ENCODE data around the gene LRRC4C.

The LRRC4C gene

DNA sequence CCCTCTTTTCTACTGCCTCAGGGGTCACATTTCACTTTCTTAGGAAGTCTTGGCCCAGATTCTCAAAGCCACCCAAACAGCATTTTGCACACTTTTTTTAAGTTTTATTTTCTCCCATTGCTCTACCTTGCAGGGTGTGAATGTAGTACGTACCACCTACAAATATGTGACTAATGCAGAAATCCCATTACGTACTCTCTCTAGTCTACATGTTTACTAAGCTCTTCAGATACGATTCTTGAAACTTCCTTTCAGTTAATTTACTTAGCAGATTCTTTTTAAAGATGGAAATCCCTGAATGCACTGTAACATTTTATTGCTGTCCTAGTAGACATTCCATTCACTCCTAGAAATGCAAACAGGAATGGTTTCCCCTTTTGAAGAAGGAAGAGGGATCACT is 61.3 kb downstream of the LRRC4C start:
- no peak overlapping the region for H3K4me3 ChIP-seq (ENCODE audit: low read length in 2 of 2)
- no peak overlapping the region for H3K27ac ChIP-seq (ENCODE audit: low read depth in 2 of 2, low read length in 2 of 2)
- no peaks in the 10 kb centered on the region for H3K27me3 ChIP-seq (ENCODE audit: control insufficient read depth in 2 of 2, insufficient read depth in 2 of 2, low read length in 2 of 2)
- H3K36me3 ChIP-seq (ENCODE audit: control insufficient read depth in 2 of 2, insufficient read depth in 2 of 2, low read length in 2 of 2): no peaks in the 10 kb centered on the region
- H3K4me1 ChIP-seq (ENCODE audit: control insufficient read depth in 2 of 2, insufficient read depth in 2 of 2, low read length in 2 of 2): no peaks in the 10 kb centered on the region
- H3K9me3 ChIP-seq (ENCODE audit: control insufficient read depth in 2 of 2, low read length in 2 of 2): no peaks in the 10 kb centered on the region
- no peak overlapping the region for H3K9ac ChIP-seq (ENCODE audit: low read depth in 1 of 2, low read length in 2 of 2)

DNA sequence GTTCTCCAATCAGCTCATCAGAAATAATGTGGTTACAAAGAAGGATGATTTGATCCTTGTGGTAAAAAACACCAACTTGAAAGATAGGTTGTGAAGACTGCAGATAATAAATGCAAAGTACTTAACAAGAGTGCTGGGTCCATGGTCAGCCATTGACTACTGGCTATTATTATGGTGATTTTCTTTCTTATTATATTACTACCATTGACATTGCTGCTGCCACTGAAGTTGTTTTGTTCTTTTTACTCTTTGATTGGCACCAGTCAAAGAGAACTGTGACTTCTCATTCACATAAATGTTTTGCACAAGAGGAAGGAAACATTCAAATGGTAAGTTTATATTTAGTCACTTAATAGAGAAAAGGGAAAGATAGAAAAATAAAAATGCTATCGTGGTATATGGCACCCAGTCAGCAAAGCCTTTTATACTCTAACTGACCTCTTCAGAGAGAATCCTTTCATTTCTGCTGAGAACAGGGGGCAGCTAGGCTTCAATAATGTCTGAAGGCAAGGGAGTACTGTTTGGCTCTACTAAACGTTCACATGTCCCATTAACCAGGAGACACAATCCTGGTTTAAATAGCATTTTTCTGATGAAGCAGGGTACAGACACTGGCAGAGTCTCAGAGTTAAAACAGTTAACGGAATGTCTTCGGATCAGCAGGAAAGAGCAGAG is 64.8 kb downstream of the LRRC4C start:
- Histone ChIP-seq H3K27ac (ENCODE audit: low read depth in 2 of 2, low read length in 2 of 2) (no peak overlapping the region), H3K36me3 (ENCODE audit: control insufficient read depth in 2 of 2, insufficient read depth in 2 of 2, low read length in 2 of 2) (no peaks in the 10 kb centered on the region), H3K9ac (ENCODE audit: low read depth in 1 of 2, low read length in 2 of 2) (no peak overlapping the region), H3K4me3 (ENCODE audit: low read length in 2 of 2) (no peak overlapping the region), H3K4me1 (ENCODE audit: control insufficient read depth in 2 of 2, insufficient read depth in 2 of 2, low read length in 2 of 2) (no peaks in the 10 kb centered on the region), H3K9me3 (ENCODE audit: control insufficient read depth in 2 of 2, low read length in 2 of 2) (no peaks in the 10 kb centered on the region), H3K27me3 (ENCODE audit: control insufficient read depth in 2 of 2, insufficient read depth in 2 of 2, low read length in 2 of 2) (no peaks in the 10 kb centered on the region)

DNA sequence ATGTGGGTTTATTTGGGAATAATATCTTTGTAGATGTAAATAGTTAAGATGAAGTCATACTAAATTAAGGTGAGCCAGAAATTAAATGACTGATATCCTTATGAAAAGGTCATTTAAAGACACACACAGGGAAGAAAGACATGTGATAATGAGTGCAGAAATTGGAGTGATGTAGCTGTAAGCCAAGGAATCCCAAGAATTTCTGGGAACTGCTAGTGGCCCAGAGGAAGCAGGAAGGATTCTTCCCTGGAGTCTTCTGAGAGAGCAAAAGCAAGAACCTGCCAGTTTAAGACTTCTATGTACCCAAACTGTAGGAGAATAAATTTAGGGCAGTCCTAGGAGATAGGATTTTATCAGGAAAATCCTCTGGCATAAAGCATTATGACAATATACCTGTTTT is 66.9 kb downstream of the LRRC4C start:
- no peak overlapping the region for H3K4me3 ChIP-seq (ENCODE audit: low read length in 2 of 2)

DNA sequence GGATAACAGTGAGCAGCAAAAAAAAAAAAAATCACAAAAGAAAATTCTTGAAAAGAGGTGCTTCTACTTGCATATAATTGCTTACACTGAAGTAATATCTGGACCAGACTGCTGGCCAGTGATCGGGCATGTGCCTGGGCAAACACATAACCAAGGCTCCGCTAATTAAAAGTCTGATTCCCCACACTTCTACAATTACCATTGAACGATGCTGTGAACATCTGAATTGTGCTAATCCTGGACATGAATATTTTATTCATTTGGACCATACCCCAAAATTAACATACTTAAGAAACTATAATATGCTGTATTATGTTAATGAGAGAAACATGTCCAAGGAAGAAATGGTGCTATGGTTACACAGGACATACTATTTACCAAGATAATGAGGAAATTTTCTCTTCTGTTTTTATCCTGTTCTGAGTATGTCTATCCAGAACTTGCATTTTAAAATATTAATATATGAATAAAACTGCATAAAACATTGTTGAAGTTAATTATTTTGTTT is 69.8 kb downstream of the LRRC4C start:
- Histone ChIP-seq H3K27me3 (ENCODE audit: control insufficient read depth in 2 of 2, insufficient read depth in 2 of 2, low read length in 2 of 2) (no peaks in the 10 kb centered on the region), H3K9ac (ENCODE audit: low read depth in 1 of 2, low read length in 2 of 2) (no peak overlapping the region), H3K4me1 (ENCODE audit: control insufficient read depth in 2 of 2, insufficient read depth in 2 of 2, low read length in 2 of 2) (no peaks in the 10 kb centered on the region), H3K27ac (ENCODE audit: low read depth in 2 of 2, low read length in 2 of 2) (no peak overlapping the region), H3K36me3 (ENCODE audit: control insufficient read depth in 2 of 2, insufficient read depth in 2 of 2, low read length in 2 of 2) (no peaks in the 10 kb centered on the region), H3K9me3 (ENCODE audit: control insufficient read depth in 2 of 2, low read length in 2 of 2) (no peaks in the 10 kb centered on the region), H3K4me3 (ENCODE audit: low read length in 2 of 2) (no peak overlapping the region)

More for the DNA sequence above, 66.9 kb downstream of the LRRC4C start:
- Histone ChIP-seq H3K36me3 (ENCODE audit: control insufficient read depth in 2 of 2, insufficient read depth in 2 of 2, low read length in 2 of 2) (no peaks in the 10 kb centered on the region), H3K4me1 (ENCODE audit: control insufficient read depth in 2 of 2, insufficient read depth in 2 of 2, low read length in 2 of 2) (no peaks in the 10 kb centered on the region), H3K9me3 (ENCODE audit: control insufficient read depth in 2 of 2, low read length in 2 of 2) (no peaks in the 10 kb centered on the region), H3K27ac (ENCODE audit: low read depth in 2 of 2, low read length in 2 of 2) (no peak overlapping the region), H3K9ac (ENCODE audit: low read depth in 1 of 2, low read length in 2 of 2) (no peak overlapping the region), H3K27me3 (ENCODE audit: control insufficient read depth in 2 of 2, insufficient read depth in 2 of 2, low read length in 2 of 2) (no peaks in the 10 kb centered on the region)

DNA sequence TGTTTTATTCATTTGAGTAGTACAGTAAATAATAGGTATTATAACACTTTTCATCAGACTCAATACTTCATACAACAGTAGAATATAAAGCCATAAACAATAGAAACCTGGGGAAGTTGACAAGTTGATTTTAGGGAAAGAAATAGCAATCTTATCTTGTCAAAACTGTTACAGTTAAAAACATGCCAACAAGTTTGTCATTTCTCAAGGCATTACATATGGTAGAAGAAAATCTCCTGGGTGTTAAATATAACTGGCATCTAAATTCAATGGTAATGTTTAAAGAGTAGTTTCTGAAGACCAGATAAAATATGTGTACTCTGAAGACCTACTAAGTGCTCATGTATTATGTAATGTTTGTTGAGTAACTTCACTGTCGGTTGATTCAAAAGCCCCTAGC is 75.1 kb downstream of the LRRC4C start:
- Histone ChIP-seq H3K27ac (ENCODE audit: low read depth in 2 of 2, low read length in 2 of 2) (no peak overlapping the region), H3K4me3 (ENCODE audit: low read length in 2 of 2) (no peak overlapping the region), H3K9ac (ENCODE audit: low read depth in 1 of 2, low read length in 2 of 2) (no peak overlapping the region), H3K9me3 (ENCODE audit: control insufficient read depth in 2 of 2, low read length in 2 of 2) (no peaks in the 10 kb centered on the region), H3K4me1 (ENCODE audit: control insufficient read depth in 2 of 2, insufficient read depth in 2 of 2, low read length in 2 of 2) (no peaks in the 10 kb centered on the region), H3K36me3 (ENCODE audit: control insufficient read depth in 2 of 2, insufficient read depth in 2 of 2, low read length in 2 of 2) (no peaks in the 10 kb centered on the region), H3K27me3 (ENCODE audit: control insufficient read depth in 2 of 2, insufficient read depth in 2 of 2, low read length in 2 of 2) (no peaks in the 10 kb centered on the region)

DNA sequence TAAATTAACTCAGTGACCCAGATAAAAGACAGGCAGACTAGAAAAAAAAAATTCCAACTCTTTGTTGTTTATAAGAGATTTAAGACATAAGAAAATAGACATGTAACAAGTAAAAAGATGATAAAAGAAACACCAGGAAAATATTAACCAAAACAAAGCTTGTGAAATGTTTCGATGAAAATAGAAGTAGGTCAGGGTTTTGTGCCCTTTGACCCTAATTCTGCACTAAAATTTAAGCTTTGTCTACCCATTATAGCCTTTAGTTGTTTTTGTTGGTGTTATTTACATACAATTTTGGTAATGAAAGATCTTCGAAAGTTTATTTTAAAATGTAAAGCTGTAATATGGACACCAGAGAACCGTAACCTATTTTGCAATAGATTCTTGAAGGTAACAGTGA is 75.7 kb downstream of the LRRC4C start:
- no peaks in the 10 kb centered on the region for H3K27me3 ChIP-seq (ENCODE audit: control insufficient read depth in 2 of 2, insufficient read depth in 2 of 2, low read length in 2 of 2)
- no peak overlapping the region for H3K9ac ChIP-seq (ENCODE audit: low read depth in 1 of 2, low read length in 2 of 2)
- no peaks in the 10 kb centered on the region for H3K9me3 ChIP-seq (ENCODE audit: control insufficient read depth in 2 of 2, low read length in 2 of 2)
- no peaks in the 10 kb centered on the region for H3K36me3 ChIP-seq (ENCODE audit: control insufficient read depth in 2 of 2, insufficient read depth in 2 of 2, low read length in 2 of 2)
- no peak overlapping the region for H3K27ac ChIP-seq (ENCODE audit: low read depth in 2 of 2, low read length in 2 of 2)
- H3K4me1 ChIP-seq (ENCODE audit: control insufficient read depth in 2 of 2, insufficient read depth in 2 of 2, low read length in 2 of 2): no peaks in the 10 kb centered on the region
- H3K4me3 ChIP-seq (ENCODE audit: low read length in 2 of 2): no peak overlapping the region

DNA sequence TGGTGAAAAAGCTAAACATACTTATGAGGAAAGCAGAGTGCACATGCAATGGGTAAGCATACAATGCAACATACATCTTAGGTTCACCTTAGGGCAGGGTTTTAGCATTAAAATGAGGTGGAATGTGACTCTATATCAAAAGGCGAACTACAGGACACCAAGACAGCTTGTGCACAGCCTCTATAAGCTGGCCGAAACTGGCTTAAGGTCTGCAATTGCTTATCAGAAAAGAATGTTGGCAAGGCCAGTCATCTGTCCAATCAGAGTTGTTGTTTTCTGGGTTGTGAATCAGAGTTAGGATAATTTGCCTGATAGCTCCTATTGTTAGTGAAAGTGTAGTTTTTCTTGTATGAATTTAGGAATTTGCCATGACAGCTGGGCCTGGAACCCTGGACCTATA is 76.5 kb downstream of the LRRC4C start:
- no peak overlapping the region for H3K9ac ChIP-seq (ENCODE audit: low read depth in 1 of 2, low read length in 2 of 2)
- H3K4me3 ChIP-seq (ENCODE audit: low read length in 2 of 2): no peak overlapping the region
- H3K36me3 ChIP-seq (ENCODE audit: control insufficient read depth in 2 of 2, insufficient read depth in 2 of 2, low read length in 2 of 2): no peaks in the 10 kb centered on the region
- no peaks in the 10 kb centered on the region for H3K9me3 ChIP-seq (ENCODE audit: control insufficient read depth in 2 of 2, low read length in 2 of 2)
- H3K27ac ChIP-seq (ENCODE audit: low read depth in 2 of 2, low read length in 2 of 2): no peak overlapping the region
- H3K4me1 ChIP-seq (ENCODE audit: control insufficient read depth in 2 of 2, insufficient read depth in 2 of 2, low read length in 2 of 2): no peaks in the 10 kb centered on the region
- H3K27me3 ChIP-seq (ENCODE audit: control insufficient read depth in 2 of 2, insufficient read depth in 2 of 2, low read length in 2 of 2): no peaks in the 10 kb centered on the region

DNA sequence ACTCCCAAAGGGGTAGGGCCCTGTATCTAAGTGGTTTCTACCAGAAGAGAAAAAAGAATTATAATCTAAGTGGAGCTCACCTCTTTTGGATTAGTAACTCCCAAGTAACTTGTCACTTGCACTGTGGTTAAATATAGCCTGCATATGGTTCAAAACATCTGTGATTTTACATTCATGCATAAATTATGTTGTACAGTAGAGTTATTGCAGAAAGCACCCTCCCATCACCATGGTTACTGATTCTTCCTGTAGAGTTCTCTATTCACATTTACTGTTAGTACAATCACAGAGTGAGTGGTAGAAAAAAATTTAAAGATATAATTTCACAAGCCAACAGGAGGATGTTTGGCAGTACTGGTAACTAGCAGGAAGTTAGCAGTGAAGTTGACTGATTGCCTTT is 80.4 kb downstream of the LRRC4C start:
- Histone ChIP-seq H3K27me3 (ENCODE audit: control insufficient read depth in 2 of 2, insufficient read depth in 2 of 2, low read length in 2 of 2) (no peaks in the 10 kb centered on the region), H3K36me3 (ENCODE audit: control insufficient read depth in 2 of 2, insufficient read depth in 2 of 2, low read length in 2 of 2) (no peaks in the 10 kb centered on the region)

DNA sequence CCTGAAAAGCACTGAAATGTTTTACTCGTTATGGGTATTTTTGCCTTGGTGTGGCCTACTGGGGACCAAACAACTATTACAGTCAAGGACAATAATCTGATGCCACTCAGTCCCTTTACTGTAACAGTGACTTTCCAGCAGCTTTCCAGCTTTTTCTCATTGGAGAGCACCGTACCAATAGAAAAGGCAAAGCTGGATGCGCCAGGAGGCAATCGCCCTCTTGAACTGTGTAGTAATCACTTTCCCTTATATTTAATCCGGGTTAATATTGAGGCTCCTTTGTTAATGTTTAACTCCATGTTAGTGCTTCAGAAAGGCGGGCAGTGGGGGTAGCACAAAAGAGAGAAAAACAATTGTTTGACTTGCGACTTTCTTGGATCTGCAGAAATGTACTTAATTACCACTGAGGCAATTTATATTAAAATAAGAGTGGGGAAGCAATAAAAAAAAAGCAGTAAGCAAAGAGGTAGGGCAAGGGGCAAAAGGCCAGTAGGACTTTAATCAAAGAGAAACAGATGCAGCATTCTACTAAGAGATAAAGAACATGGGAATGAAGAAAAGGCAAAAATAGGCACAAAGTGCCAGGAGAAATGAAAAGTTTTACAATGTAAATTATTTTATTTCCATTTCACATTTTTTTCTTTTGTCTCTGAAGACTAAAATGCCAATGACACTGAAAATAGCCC is 81.6 kb downstream of the LRRC4C start:
- no peaks in the 10 kb centered on the region for H3K4me1 ChIP-seq (ENCODE audit: control insufficient read depth in 2 of 2, insufficient read depth in 2 of 2, low read length in 2 of 2)
- no peaks in the 10 kb centered on the region for H3K36me3 ChIP-seq (ENCODE audit: control insufficient read depth in 2 of 2, insufficient read depth in 2 of 2, low read length in 2 of 2)
- no peak overlapping the region for H3K4me3 ChIP-seq (ENCODE audit: low read length in 2 of 2)
- no peak overlapping the region for H3K9ac ChIP-seq (ENCODE audit: low read depth in 1 of 2, low read length in 2 of 2)
- no peaks in the 10 kb centered on the region for H3K9me3 ChIP-seq (ENCODE audit: control insufficient read depth in 2 of 2, low read length in 2 of 2)
- no peak overlapping the region for H3K27ac ChIP-seq (ENCODE audit: low read depth in 2 of 2, low read length in 2 of 2)
- no peaks in the 10 kb centered on the region for H3K27me3 ChIP-seq (ENCODE audit: control insufficient read depth in 2 of 2, insufficient read depth in 2 of 2, low read length in 2 of 2)

More for the DNA sequence above, 80.4 kb downstream of the LRRC4C start:
- Histone ChIP-seq H3K9me3 (ENCODE audit: control insufficient read depth in 2 of 2, low read length in 2 of 2) (no peaks in the 10 kb centered on the region), H3K4me3 (ENCODE audit: low read length in 2 of 2) (no peak overlapping the region), H3K27ac (ENCODE audit: low read depth in 2 of 2, low read length in 2 of 2) (no peak overlapping the region), H3K9ac (ENCODE audit: low read depth in 1 of 2, low read length in 2 of 2) (no peak overlapping the region), H3K4me1 (ENCODE audit: control insufficient read depth in 2 of 2, insufficient read depth in 2 of 2, low read length in 2 of 2) (no peaks in the 10 kb centered on the region)

DNA sequence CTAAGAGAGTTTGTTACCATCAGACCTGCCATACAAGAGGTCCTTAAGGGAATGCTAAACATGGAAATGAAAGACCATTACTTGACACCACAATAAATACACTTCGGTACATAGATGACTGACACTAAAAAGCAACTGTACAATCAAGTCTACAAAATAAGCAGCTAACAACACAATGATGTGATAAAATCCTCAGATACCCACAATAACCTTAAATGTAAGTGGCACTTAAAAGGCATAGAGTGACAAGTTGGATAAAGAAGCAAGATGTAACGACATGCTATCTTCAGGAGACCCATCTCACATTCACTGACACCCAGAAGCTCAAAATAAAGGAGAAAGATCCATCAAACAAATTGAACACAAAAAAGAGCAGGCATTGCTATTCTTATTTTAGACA is 107.6 kb downstream of the LRRC4C start:
- no peak overlapping the region for H3K9ac ChIP-seq (ENCODE audit: low read depth in 1 of 2, low read length in 2 of 2)
- no peaks in the 10 kb centered on the region for H3K4me1 ChIP-seq (ENCODE audit: control insufficient read depth in 2 of 2, insufficient read depth in 2 of 2, low read length in 2 of 2)
- no peaks in the 10 kb centered on the region for H3K27me3 ChIP-seq (ENCODE audit: control insufficient read depth in 2 of 2, insufficient read depth in 2 of 2, low read length in 2 of 2)
- no peaks in the 10 kb centered on the region for H3K9me3 ChIP-seq (ENCODE audit: control insufficient read depth in 2 of 2, low read length in 2 of 2)
- no peaks in the 10 kb centered on the region for H3K36me3 ChIP-seq (ENCODE audit: control insufficient read depth in 2 of 2, insufficient read depth in 2 of 2, low read length in 2 of 2)
- no peak overlapping the region for H3K4me3 ChIP-seq (ENCODE audit: low read length in 2 of 2)
- no peak overlapping the region for H3K27ac ChIP-seq (ENCODE audit: low read depth in 2 of 2, low read length in 2 of 2)
